GM23338 (cell line): ENCODE data around the gene DLGAP3. TPM values are rescaled to one million over a fixed set of nuclear protein-coding genes. Genes with fewer than 3 reads are reported as not detected.
A peak's percentile ranks its signal among the peaks of the same experiment; 100 is the strongest.

Experiments
- ATAC-seq: fragments of 200-7000 bp; cut with Tn5 transposase; 3 replicates; pipeline ENCODE4 v1.9.1; 2020
- DNase-seq: peaks from one replicate; pipeline ENCODE4 v3.0.0-alpha.2; 2015; ENCODE audit warnings: low spot score
- H2AFZ ChIP-seq: fragments of 200-600 bp; sonication (generic); 2 replicates; pipeline ENCODE4 v1.8.0; 2016; ENCODE audit warnings: antibody characterized with exemption, mild to moderate bottlenecking, moderate library complexity
- H3F3A ChIP-seq: fragments of 200-600 bp; sonication (generic); replicated peaks from 2 replicates; pipeline ENCODE4 v1.8.0; 2017; ENCODE audit warnings: antibody characterized with exemption, mixed run types, low read depth
- H3K27ac ChIP-seq: fragments of 200-600 bp; sonication (generic); 2 replicates; pipeline ENCODE4 v1.6.1; 2016; ENCODE audit warnings: low read depth
- H3K27me3 ChIP-seq: fragments of 200-600 bp; sonication (generic); 2 replicates; pipeline ENCODE4 v1.8.0; 2016; ENCODE audit warnings: mild to moderate bottlenecking, mixed run types, moderate library complexity; ENCODE audit not compliant: insufficient read depth
- H3K36me3 ChIP-seq: fragments of 200-600 bp; sonication (generic); 2 replicates; pipeline ENCODE4 v1.8.0; 2016; ENCODE audit warnings: mild to moderate bottlenecking; ENCODE audit not compliant: insufficient read depth
- H3K4me1 ChIP-seq: fragments of 200-600 bp; sonication (generic); 2 replicates; pipeline ENCODE4 v1.8.0; 2016; ENCODE audit warnings: mild to moderate bottlenecking, moderate library complexity; ENCODE audit not compliant: insufficient read depth
- H3K4me2 ChIP-seq: fragments of 200-600 bp; sonication (generic); 2 replicates; pipeline ENCODE4 v1.7.1; 2017; ENCODE audit warnings: mixed run types
- H3K4me3 ChIP-seq: fragments of 200-600 bp; sonication (generic); 2 replicates; pipeline ENCODE4 v1.6.1; 2016; ENCODE audit warnings: mixed run types
- H3K79me2 ChIP-seq: fragments of 200-600 bp; sonication (generic); replicated peaks from 2 replicates; pipeline ENCODE4 v1.8.0; 2017; ENCODE audit warnings: mild to moderate bottlenecking; ENCODE audit not compliant: insufficient read depth
- H3K9me2 ChIP-seq: fragments of 200-600 bp; sonication (generic); 2 replicates; pipeline ENCODE4 v1.8.0; 2017; ENCODE audit not compliant: insufficient read depth
- H4K20me1 ChIP-seq: fragments of 200-600 bp; sonication (generic); replicated peaks from 2 replicates; pipeline ENCODE4 v1.8.0; 2017; ENCODE audit warnings: mild to moderate bottlenecking; ENCODE audit not compliant: insufficient read depth
- H3K27ac Mint-ChIP-seq: 2 replicates; pipeline ENCODE4 v1.8.0; 2020; ENCODE audit warnings: inconsistent platforms, mild to moderate bottlenecking, moderate library complexity, mixed read lengths
- H3K27me3 Mint-ChIP-seq: 3 replicates; pipeline ENCODE4 v1.8.0; 2022; ENCODE audit warnings: low read depth, mild to moderate bottlenecking, moderate library complexity, mixed read lengths, inconsistent platforms; ENCODE audit not compliant: insufficient read depth, poor library complexity
- H3K36me3 Mint-ChIP-seq: 3 replicates; pipeline ENCODE4 v1.8.0; 2021; ENCODE audit warnings: low read depth, mild to moderate bottlenecking, inconsistent platforms, moderate library complexity, mixed read lengths
- H3K4me1 Mint-ChIP-seq: 3 replicates; pipeline ENCODE4 v1.8.0; 2020; ENCODE audit warnings: mild to moderate bottlenecking, inconsistent platforms, mixed read lengths
- H3K4me3 Mint-ChIP-seq: 3 replicates; pipeline ENCODE4 v1.8.0; 2021; ENCODE audit warnings: moderate library complexity, mild to moderate bottlenecking, inconsistent platforms, mixed read lengths
- H3K9me3 Mint-ChIP-seq: 3 replicates; pipeline ENCODE4 v1.8.0; 2020; ENCODE audit warnings: moderate library complexity, mild to moderate bottlenecking, inconsistent platforms, mixed read lengths
- CREB1 ChIP-seq: fragments of 250-450 bp; sonication (Bioruptor Pico); IDR thresholded peaks from 2 replicates; pipeline ENCODE4 v1.5.0; 2020; ENCODE audit warnings: low read depth, mild to moderate bottlenecking, moderate library complexity
- EZH2 ChIP-seq: fragments of 200-600 bp; sonication (generic); IDR thresholded peaks from one replicate; pipeline ENCODE4 v1.8.0; 2017; ENCODE audit warnings: antibody characterized with exemption, mild to moderate bottlenecking, low read depth; ENCODE audit not compliant: unreplicated experiment
- EZH2phosphoT487 ChIP-seq: fragments of 200-600 bp; sonication (generic); IDR thresholded peaks from one replicate; pipeline ENCODE4 v1.8.1; 2018; ENCODE audit warnings: antibody characterized with exemption; ENCODE audit not compliant: unreplicated experiment
- JUNB ChIP-seq: IDR thresholded peaks from one replicate; pipeline ENCODE4 v1.6.1; 2016; ENCODE audit warnings: antibody characterized with exemption; ENCODE audit not compliant: unreplicated experiment
- NANOG ChIP-seq: IDR thresholded peaks from 2 replicates; pipeline ENCODE4 v1.6.1; 2016; ENCODE audit warnings: antibody characterized with exemption, borderline replicate concordance
- POLR2AphosphoS5 ChIP-seq: IDR thresholded peaks from 2 replicates; pipeline ENCODE4 v1.6.1; 2016; ENCODE audit warnings: antibody characterized with exemption, low read depth
- STAT1 ChIP-seq: IDR thresholded peaks from one replicate; pipeline ENCODE4 v1.6.1; 2016; ENCODE audit warnings: antibody characterized with exemption; ENCODE audit not compliant: unreplicated experiment
- ZNF114 ChIP-seq: fragments of 250-450 bp; sonication (Bioruptor Pico); IDR thresholded peaks from 2 replicates; pipeline ENCODE4 v1.5.0; 2020; ENCODE audit warnings: mild to moderate bottlenecking, moderate library complexity
- ZNF331 ChIP-seq: fragments of 250-450 bp; sonication (Bioruptor Pico); IDR thresholded peaks from 2 replicates; pipeline ENCODE4 v1.5.0; 2020; ENCODE audit warnings: low read depth, mild to moderate bottlenecking, moderate library complexity
- polyA plus RNA-seq: library from polyadenylated mRNA; unstranded; fragments of >200 nt; fragmentation: Nextera tagmentation; extraction: Ambion mirVana; gene quantifications from 2 replicates; pipeline ENCODE4 v1.2.1, GENCODE V29; 2016
- total RNA-seq: library from RNA; depleted of rRNA; stranded (reverse); fragments of >200 nt; shearing (Covaris generic); gene quantifications from 2 replicates; pipeline ENCODE4 v1.2.3, GENCODE V29; 2014
- TF ChIP-seq, protein P1 (sequence below), 2 experiments: fragments of 200-600 bp in 1 of 2; sonication (generic) in 1 of 2; conservative IDR thresholded peaks; 2 replicates each; pipeline versions ENCODE4 v1.5.1 to v1.6.1; 2016 to 2017; ENCODE audit warnings: antibody characterized with exemption in 2 of 2, low read depth in 2 of 2, mild to moderate bottlenecking in 2 of 2, moderate library complexity in 1 of 2
- TF ChIP-seq, protein P2 (sequence below): IDR thresholded peaks from one replicate; pipeline ENCODE4 v1.6.1; 2018; ENCODE audit warnings: antibody characterized with exemption; ENCODE audit not compliant: unreplicated experiment
- TF ChIP-seq, protein P3 (sequence below): IDR thresholded peaks from 2 replicates; pipeline ENCODE4 v1.6.1; 2016; ENCODE audit warnings: antibody characterized with exemption
- TF ChIP-seq, protein P4 (sequence below): fragments of 250-450 bp; sonication (Bioruptor Pico); IDR thresholded peaks from 2 replicates; pipeline ENCODE4 v1.5.0; 2020; ENCODE audit warnings: mild to moderate bottlenecking, moderate library complexity

DLGAP3 gene
- total and polyA plus RNA-seq, 2 experiments from 2014 or later: 7.1 to 13.7 TPM

DNA sequence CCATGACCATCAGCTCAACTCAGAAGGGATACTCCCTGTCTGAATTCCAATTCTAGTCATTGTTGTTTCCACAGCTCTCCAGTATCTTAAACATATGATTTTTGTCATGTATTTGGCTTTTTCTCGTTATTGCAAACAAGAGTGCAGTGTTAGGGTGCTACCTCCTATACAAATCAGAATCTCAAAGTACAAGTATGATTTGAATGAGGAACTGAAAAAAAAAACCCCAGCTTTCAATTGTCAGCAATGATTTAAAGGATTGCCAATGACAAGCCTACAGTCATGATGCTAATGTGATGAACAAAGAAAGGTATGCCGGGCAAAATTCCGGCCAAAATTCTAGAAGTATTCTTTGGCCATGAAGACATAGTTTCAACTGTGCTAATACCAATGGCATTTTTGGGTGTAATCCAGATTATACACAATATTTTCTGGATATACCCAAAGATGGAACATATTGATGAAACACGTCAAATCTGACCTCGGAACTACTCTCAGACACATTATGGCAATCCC, 40.8 kb upstream of the DLGAP3 start:
- 0 out of 3 replicates have a peak, but pooled peaks cover 3% of the 10 kb centered on the region for H3K36me3 Mint-ChIP-seq
- Histone ChIP-seq H3K27ac (peak overlapping the region; percentile 39; the same call in 1 of the 2 replicates), H3K4me1 (peaks cover 13% of the 10 kb centered on the region), H3F3A (no peaks in the 10 kb centered on the region), H3K27me3 (no peaks in the 10 kb centered on the region), H3K4me3 (no peak overlapping the region), H3K4me2 (no peak overlapping the region), H4K20me1 (no peaks in the 10 kb centered on the region), H3K79me2 (no peaks in the 10 kb centered on the region), H2AFZ (no peak overlapping the region), H3K36me3 (0 out of 2 replicates have a peak, but pooled peaks cover 4% of the 10 kb centered on the region), H3K9me2 (no peaks in the 10 kb centered on the region)
- TF ChIP-seq, protein P1, sequence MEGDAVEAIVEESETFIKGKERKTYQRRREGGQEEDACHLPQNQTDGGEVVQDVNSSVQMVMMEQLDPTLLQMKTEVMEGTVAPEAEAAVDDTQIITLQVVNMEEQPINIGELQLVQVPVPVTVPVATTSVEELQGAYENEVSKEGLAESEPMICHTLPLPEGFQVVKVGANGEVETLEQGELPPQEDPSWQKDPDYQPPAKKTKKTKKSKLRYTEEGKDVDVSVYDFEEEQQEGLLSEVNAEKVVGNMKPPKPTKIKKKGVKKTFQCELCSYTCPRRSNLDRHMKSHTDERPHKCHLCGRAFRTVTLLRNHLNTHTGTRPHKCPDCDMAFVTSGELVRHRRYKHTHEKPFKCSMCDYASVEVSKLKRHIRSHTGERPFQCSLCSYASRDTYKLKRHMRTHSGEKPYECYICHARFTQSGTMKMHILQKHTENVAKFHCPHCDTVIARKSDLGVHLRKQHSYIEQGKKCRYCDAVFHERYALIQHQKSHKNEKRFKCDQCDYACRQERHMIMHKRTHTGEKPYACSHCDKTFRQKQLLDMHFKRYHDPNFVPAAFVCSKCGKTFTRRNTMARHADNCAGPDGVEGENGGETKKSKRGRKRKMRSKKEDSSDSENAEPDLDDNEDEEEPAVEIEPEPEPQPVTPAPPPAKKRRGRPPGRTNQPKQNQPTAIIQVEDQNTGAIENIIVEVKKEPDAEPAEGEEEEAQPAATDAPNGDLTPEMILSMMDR (conservative IDR thresholded peaks at IDR 0.05; ENCODE audit: low read depth in 2 of 2): no peak
- TF ChIP-seq, protein P2, sequence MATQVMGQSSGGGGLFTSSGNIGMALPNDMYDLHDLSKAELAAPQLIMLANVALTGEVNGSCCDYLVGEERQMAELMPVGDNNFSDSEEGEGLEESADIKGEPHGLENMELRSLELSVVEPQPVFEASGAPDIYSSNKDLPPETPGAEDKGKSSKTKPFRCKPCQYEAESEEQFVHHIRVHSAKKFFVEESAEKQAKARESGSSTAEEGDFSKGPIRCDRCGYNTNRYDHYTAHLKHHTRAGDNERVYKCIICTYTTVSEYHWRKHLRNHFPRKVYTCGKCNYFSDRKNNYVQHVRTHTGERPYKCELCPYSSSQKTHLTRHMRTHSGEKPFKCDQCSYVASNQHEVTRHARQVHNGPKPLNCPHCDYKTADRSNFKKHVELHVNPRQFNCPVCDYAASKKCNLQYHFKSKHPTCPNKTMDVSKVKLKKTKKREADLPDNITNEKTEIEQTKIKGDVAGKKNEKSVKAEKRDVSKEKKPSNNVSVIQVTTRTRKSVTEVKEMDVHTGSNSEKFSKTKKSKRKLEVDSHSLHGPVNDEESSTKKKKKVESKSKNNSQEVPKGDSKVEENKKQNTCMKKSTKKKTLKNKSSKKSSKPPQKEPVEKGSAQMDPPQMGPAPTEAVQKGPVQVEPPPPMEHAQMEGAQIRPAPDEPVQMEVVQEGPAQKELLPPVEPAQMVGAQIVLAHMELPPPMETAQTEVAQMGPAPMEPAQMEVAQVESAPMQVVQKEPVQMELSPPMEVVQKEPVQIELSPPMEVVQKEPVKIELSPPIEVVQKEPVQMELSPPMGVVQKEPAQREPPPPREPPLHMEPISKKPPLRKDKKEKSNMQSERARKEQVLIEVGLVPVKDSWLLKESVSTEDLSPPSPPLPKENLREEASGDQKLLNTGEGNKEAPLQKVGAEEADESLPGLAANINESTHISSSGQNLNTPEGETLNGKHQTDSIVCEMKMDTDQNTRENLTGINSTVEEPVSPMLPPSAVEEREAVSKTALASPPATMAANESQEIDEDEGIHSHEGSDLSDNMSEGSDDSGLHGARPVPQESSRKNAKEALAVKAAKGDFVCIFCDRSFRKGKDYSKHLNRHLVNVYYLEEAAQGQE: no peak
- TF ChIP-seq NANOG (no peak), EZH2 (no peak), ZNF331 (CRISPR knock-in tag) (no peak), EZH2phosphoT487 (no peak), POLR2AphosphoS5 (no peak), STAT1 (no peak), CREB1 (no peak), JUNB (no peak), ZNF114 (CRISPR knock-in tag) (no peak)
- TF ChIP-seq, protein P3, sequence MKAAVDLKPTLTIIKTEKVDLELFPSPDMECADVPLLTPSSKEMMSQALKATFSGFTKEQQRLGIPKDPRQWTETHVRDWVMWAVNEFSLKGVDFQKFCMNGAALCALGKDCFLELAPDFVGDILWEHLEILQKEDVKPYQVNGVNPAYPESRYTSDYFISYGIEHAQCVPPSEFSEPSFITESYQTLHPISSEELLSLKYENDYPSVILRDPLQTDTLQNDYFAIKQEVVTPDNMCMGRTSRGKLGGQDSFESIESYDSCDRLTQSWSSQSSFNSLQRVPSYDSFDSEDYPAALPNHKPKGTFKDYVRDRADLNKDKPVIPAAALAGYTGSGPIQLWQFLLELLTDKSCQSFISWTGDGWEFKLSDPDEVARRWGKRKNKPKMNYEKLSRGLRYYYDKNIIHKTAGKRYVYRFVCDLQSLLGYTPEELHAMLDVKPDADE: no peak
- TF ChIP-seq, protein P4, sequence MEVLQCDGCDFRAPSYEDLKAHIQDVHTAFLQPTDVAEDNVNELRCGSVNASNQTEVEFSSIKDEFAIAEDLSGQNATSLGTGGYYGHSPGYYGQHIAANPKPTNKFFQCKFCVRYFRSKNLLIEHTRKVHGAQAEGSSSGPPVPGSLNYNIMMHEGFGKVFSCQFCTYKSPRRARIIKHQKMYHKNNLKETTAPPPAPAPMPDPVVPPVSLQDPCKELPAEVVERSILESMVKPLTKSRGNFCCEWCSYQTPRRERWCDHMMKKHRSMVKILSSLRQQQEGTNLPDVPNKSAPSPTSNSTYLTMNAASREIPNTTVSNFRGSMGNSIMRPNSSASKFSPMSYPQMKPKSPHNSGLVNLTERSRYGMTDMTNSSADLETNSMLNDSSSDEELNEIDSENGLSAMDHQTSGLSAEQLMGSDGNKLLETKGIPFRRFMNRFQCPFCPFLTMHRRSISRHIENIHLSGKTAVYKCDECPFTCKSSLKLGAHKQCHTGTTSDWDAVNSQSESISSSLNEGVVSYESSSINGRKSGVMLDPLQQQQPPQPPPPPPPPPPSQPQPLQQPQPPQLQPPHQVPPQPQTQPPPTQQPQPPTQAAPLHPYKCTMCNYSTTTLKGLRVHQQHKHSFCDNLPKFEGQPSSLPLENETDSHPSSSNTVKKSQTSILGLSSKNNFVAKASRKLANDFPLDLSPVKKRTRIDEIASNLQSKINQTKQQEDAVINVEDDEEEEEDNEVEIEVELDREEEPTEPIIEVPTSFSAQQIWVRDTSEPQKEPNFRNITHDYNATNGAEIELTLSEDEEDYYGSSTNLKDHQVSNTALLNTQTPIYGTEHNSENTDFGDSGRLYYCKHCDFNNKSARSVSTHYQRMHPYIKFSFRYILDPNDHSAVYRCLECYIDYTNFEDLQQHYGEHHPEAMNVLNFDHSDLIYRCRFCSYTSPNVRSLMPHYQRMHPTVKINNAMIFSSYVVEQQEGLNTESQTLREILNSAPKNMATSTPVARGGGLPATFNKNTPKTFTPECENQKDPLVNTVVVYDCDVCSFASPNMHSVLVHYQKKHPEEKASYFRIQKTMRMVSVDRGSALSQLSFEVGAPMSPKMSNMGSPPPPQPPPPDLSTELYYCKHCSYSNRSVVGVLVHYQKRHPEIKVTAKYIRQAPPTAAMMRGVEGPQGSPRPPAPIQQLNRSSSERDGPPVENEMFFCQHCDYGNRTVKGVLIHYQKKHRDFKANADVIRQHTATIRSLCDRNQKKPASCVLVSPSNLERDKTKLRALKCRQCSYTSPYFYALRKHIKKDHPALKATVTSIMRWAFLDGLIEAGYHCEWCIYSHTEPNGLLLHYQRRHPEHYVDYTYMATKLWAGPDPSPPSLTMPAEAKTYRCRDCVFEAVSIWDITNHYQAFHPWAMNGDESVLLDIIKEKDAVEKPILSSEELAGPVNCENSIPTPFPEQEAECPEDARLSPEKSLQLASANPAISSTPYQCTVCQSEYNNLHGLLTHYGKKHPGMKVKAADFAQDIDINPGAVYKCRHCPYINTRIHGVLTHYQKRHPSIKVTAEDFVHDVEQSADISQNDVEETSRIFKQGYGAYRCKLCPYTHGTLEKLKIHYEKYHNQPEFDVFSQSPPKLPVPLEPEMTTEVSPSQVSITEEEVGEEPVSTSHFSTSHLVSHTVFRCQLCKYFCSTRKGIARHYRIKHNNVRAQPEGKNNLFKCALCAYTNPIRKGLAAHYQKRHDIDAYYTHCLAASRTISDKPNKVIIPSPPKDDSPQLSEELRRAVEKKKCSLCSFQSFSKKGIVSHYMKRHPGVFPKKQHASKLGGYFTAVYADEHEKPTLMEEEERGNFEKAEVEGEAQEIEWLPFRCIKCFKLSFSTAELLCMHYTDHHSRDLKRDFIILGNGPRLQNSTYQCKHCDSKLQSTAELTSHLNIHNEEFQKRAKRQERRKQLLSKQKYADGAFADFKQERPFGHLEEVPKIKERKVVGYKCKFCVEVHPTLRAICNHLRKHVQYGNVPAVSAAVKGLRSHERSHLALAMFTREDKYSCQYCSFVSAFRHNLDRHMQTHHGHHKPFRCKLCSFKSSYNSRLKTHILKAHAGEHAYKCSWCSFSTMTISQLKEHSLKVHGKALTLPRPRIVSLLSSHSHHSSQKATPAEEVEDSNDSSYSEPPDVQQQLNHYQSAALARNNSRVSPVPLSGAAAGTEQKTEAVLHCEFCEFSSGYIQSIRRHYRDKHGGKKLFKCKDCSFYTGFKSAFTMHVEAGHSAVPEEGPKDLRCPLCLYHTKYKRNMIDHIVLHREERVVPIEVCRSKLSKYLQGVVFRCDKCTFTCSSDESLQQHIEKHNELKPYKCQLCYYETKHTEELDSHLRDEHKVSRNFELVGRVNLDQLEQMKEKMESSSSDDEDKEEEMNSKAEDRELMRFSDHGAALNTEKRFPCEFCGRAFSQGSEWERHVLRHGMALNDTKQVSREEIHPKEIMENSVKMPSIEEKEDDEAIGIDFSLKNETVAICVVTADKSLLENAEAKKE (CRISPR knock-in tag): no peak
- peak; percentile 27 for DNase-seq
- H3K9me3 Mint-ChIP-seq: peaks cover 21% of the 10 kb centered on the region; the same call in 2 of the 3 replicates
- H3K27me3 Mint-ChIP-seq: peaks cover 7% of the 10 kb centered on the region
- H3K4me3 Mint-ChIP-seq: no peak overlapping the region
- peaks cover 17% of the 10 kb centered on the region for H3K4me1 Mint-ChIP-seq
- no peak for ATAC-seq
- no peak overlapping the region for H3K27ac Mint-ChIP-seq
